ENCODE data around the gene FRS3.
"Not testable (repeated sequence)": the region's sequence is repeated elsewhere in the genome, so short reads cannot be mapped to it uniquely, and the experiment has no call there.

FRS3 gene

DNA sequence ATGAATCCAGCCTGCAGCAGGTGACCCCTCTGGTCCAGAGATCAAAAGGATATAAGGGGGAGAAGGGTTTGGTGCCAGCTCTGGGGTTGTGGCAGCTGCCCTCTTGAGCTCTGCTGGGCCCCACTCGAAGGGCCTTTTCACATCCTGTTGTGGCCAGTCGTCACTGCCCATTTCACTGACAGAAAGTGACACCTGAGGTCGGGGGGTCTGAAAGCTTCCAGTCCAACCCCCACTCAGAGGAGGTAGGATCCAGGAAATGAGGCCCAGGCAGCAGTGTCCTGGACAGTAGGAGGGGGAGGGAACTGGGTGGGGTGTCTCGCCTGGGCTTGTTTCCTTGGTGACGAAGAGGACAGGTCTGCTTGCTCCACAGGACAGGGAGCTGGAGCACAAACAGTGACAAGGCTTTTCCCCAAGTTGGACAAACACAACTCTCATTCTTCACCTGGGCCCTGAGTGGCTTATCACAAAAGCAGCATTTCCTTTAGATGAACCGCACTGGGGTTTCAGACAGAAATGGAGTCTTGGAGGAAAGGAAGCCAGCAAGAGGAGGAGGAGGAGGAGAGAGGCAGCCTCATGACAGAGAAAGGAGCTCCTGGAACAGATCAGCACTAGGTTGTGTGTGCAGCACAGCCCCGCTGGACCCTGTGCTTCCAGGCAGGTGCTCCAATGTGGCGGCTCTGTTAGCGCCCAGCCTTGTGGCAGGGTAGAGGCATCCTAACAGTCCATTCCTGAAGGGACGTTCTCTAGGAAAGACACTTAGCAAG lies 11.0 kb downstream of the FRS3 start:
- no peak for DNase-seq

DNA sequence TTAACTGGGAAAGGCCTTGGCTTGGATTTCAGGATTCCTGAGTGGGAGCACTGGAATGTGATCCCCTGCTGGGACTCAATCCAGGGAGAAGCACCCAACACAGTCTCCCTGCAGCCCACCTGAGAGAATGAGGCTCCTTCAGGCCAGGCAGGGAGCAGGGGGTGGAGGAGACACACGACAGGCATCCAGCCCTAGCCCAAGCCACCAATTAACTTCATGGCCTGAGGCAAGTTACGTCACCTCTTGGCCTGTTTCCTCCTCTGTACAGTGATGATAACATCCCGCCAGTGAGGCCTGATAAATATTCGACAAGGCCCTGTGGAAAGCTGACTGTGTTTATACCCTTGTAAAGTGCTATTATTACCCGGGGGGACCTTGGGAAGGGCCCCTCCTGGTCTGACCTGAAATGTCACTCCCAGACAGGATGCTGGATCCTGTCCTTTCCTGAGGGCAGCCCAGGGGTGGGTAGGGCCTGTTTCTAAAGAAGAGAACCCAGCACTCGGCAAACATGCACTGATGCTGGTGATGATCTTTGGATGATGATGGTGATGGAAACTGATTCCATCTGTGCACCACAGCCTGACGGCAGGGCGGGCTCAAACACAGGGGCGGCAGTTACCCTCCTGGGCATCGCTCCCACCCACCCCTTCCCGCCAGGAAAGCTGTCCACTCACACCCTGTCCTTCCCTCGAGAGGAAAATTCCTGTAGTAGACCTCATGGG lies 12.4 kb downstream of the FRS3 start:
- no peak for DNase-seq

DNA sequence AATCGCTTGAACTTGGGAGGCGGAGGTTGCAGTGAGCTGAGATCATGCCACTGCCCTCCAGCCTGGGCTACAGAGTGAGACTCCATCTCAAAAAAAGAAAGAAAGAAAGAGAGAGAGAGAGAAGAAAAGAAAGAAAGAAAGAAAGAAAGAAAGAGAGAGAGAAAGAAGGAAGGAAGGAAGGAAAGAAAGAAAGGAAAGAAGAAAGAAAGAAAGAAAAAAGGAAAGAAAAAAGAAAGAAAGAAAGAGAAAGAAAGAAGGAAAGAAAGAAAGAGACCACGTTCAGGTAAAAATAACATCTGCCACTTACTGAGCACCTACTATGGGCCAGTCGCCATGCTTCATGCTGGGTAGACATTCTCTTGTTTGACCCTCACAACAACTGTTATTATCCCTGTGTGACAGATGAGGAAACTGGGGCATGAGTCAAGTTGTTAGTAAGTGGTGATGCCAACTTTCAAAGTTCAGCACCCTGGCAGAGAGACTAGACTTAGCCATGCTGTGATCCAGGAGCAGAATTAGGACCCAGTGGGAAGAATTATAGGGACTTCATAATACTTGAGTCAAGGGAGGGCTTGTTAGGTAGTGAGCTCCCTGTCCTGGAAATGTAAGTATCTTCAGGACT lies 13.5 kb downstream of the FRS3 start:
- not testable (repeated sequence) for DNase-seq

DNA sequence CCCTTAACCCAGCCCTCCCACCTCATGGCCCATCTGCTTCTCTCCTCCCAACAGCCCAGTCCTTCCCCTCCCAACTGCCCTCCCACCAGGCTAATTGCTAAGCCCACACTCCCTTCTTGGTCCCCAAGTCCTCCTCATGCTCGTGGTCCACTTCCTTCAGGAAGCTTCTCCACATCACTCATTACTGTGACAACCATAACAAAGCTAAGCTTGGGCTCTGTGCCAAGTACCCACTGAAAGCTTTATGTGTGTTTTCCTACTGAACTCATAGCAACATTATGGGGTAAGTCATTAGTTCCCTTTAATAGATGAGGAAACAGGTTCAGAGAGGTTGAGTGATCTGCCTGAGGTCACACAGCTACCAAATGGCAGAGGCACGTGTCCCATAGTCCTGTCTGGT lies 16.2 kb downstream of the FRS3 start:
- no peak for DNase-seq

DNA sequence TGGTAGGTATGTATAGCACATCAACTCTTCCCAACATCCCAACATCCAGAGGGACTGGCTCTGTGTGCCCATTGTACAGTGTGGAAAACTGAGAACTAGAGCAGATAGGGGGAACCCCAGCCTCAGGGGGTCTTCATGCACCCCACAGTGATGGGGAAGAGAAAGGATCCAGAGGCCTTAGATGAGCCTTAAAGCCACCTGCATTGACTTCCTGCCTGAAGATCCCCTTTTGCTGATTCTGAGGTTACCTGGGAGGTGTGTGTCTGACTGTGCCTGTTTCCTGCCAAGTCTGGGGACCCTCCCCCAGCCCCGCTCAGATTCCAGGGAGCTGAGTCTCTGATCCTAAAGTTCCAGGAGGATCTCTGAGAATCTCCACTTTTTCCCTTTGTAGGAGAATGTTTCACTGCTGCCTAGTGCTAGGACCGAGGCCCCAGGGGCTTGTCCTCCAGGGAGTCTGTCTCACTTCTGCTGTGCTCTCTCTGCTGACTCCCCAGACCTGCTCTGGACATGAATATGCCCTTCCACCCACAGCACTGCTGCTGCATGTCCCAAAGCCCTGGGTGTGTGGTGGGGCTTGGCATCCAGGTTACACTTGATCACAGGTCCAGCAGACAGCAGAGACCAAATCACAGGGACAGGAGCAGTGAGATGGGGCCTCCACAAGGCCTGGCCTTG lies 19.7 kb downstream of the FRS3 start:
- no peak for DNase-seq

DNA sequence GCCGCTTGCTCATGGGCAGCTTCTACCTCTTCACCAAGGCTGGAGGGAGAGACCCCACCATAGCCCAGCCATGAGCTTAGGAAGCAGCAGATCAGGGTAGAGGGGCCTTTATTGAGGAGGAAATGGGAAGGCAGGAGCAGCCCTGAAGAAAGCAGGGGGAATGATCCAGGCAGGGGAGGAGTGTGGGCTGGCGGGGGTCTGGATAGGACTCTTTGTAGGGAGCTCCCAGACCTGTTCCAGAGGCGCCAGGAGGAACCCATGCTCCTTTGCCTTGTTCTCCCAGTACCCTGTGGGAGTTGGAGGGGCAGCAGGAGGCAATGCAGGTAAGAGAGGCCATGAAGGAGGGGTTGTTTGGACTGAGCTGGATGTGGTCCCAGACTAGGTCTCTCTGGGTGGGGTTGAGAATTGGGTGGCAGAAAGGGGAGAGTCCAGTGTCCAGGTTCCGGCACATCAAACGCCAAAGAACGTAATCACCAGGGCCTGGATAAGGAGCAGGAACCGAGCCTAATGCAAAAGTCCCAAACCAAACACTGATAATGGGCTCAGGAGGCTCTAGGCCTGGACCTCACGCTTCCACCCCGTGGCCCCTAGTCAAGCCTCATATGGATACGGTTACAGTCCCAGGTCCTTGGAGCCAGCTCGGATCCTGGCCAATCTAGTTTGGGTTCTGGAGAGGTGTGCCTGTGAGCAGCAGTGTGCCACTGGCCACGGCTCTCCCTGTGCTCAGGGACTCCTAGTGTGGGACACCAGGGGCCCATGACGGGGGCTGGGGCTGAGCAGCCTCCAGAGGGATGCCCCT lies 20.4 kb downstream of the FRS3 start:
- no peak for DNase-seq

DNA sequence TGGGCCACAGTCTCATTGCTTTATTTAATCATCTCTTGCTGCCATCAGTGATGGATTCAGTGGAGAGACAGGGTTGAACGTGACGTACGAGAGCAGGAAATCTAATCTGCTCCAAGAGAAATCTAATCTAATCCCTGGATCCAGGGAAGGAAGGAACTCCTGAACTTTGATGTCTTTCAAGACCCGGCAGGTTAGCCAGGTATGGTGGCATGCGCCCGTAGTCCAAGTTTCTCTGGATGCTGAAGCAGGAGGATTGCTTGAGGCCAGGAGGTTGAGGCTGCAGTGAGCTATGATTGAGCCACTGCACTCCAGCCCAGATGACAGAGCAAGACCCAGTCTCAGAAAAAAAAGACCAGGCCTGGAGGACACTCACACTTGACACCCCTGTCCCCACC lies 21.1 kb downstream of the FRS3 start:
- DNase-seq, result no peak

DNA sequence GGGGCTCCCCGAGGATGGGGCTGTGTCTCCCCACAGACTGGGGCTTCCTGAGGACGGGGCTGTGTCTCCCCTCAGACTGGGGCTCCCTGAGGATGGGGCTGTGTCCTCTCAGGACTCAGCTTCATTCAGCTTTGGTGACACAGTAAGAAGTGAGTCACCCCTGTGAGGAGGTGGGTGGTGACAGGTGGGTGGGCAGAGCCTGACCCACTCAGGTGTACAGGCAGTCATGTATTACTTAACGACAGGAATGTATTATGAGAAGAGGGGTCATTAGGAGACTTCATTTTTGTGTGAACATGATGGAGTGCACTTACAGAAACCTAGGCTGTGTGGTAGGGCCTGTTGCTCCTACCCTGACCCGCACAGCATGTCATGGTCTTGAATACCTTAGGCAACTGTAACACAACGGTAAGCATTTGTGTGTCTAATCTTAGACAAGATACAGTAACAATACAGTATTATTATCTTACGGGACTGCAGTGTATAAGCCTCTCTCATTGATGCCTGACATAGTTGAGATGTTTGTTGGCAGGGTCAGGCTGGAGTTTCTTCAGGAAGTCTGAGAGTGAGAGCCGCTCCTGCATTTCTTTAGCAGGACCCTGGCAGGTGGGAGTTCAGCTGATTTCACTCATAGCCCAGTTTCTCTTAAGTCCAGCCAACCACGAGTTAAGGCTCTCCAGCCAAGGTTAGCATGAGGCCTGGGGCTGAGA lies 21.6 kb downstream of the FRS3 start:
- no peak for DNase-seq

DNA sequence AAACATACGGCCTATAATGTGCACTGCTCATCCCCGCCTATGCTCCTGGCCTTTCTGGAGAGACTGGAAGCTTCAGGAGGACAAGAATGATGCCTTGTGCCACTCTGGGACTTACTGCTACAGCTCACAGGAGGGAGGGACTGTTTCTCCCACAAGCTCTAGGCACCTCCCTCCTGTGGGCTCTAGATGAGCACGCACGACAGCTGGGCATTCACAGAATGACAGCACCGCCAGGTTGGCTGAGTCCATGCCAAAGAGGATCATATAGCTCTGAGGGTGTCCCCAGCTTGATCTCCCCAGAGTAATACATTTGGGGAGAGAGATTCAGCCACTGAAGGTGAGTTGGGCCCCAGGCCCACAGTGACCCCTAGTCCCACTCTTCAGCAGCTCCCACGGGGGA lies 22.4 kb downstream of the FRS3 start:
- no peak for DNase-seq

DNA sequence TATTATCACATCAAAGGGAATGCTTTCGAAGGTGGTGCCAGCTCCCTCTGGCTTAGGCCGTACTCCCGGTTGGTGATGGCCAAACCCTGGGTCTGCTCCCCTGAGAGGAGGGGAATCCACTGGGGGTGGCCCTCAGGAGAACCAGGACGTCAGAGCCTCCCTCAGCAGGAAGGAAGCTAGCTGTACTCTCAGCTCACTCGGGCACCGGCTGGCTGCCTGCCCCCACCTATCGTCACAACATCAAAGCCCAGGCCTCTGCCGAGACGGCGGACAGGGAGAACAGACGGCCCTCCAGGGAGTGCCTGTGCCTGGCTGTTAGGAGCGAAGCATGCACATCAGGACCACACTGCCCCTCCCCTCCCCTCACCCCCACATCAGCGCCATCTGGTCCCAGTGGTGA lies 23.3 kb downstream of the FRS3 start:
- DNase-seq, result no peak

DNA sequence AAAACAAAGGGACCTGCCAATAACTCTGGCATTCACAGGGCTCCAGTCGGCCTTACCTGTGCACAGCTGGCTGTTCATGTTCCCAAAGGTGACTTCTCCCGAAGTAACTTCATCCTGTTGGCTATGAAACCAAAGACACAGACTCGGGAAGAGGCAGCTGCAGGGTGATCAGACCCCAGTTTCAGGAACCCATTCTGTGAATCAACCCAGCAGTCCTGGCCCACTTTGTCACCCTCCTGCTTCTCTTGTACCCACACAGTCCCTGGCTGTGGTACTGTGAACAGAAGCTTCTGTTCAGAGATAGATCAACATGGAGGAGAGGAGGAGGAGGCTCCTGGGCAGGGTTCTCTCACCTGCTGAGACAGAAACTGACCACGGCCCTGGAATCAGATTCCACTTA lies 23.8 kb downstream of the FRS3 start:
- DNase-seq, result no peak

DNA sequence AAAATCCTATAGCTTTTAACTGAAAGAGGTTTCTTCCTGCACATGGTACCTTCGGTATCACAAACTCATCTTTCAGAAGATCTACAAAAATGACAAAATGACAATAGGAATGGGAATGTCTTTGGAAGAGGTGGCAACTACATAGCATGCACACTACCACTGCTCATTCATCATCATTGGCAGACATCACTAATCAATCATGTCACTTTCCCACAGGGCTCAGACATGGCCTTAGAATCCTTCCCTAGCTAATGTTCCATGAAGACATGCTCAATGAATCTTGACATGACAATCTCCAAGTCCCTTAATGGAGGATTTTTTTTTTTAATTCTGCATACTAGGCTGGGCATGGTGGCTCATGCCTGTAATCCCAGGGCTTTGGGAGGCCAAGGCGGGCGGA lies 29.3 kb downstream of the FRS3 start:
- no peak for DNase-seq

DNA sequence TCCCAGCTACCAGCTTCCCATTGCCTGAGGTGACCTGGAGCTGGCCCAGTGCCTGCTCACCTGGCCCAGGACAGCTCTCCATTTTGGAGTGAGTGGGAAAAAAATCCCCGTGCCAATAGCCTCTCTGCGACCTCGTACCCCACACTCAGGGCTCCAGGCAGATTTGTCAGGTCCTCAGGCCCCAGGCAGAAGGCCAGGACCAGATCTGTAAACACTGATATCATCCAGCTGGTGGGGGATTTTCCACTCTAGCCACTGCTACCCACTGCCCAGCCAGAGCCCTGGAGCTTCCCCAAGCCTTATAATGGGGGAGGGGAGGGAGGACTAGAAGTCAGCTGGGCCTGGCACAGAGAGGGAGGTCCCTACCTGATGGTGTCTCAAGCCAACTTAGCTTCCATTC lies 31.2 kb downstream of the FRS3 start:
- no peak for DNase-seq

DNA sequence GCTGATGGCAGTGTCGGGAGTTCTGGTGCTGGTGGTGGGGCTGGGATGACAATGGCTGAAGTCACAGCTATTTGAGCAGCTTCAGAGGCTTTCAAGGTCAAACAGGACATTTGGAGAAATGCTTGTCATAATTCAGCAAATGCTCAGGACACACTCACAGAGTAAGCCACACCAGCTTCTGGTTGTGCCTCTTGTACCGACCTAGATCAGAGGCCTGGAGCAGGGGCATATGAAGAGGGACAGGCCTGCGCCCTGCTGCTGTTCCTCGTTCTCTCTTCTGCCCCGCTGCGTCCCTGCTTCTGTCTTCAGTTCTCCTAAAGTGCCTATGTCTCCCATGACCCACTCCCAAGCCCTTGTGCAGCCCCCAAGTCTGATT lies 31.6 kb downstream of the FRS3 start:
- no peak for DNase-seq

DNA sequence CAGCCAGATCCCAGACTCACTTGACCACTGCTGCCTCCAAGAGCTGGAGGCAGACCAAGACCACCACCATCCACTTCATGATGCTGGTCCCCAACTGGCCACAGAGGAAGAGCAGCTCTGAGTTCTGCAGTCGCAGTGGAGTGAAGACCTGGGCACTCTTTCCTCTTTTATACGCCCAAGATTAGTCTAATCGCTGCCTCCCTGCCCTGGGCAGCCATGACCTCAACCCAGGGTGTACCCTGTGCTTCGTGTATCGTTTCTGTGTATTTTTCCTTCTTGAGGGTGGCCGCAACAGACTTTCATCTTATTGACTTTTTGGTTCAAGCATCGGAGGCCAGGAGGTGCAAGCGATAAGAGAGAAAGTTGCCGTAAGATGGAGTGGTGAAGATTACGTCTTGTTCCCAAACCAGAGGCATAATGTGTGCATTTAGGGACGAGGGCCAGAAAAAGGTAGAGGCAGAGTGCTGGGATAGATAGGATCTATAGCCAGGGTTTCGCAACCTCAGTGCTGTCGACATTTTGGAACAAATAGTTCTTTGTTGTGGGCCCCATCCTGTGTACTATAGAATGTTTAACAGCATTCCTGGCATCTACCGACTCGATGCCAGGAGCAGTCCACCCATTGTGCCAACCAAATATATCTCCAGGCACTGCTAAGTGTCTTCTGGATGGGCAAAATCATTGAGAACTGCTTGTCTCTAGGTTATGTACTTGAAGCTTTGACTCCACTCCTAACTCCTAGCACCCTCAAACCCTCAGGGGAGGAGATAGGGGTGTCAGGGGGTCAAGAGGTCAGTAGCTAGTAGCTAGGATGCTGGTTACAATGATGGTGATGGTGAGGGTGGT lies 32.2 kb downstream of the FRS3 start, which contains the start of gene PGC:
TSS of gene PGC (minus strand) at position 142 of the 846 bp plus-strand sequence. CDS start at position 79, 63 bp downstream.
- DNase-seq, result no peak

DNA sequence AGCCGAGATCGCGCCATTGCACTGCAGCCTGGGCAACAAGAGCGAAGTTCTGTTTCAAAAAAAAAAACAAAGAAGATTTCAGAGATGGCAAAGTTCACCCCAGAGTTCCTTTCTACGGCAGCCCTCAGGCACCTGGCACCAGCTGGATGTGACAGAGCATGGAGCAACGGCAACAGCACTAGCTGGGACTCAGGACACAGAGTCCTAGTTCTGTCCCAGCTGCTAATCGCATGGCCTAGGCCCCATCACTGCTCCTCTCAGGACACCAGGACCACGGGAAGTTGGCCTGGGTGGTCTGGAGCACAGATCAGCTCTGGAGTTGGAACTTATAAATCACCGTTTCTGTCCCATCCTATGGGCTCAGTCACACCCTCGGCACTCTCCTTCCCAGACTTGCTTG lies 33.6 kb downstream of the FRS3 start:
- no peak for DNase-seq

DNA sequence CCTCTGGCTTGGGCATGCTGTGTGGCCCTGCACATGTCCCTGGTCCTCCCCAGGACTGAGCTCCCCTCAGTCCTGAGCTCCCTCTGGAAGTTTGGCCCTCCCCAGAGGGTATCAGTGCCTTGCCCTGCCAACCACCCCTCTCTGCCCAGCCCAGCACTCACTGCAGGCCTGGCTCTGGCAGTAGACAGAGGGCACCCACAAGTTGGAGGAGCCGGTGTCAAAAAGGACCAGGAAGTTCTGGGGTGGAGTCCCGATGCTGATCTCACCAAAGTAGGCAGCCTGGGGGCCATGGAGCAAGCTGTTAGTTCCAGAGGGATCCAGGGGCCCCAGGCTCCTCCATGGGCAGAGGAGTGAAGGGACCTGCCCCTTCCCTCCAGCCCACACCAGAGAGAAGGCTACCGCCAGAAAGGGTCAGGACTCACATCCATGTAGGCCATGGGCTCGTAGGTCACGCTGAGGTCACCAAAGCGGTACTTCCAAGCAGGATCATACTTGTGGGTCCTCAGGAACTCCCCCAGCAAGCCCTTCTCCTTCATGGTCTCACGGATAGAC lies 35.4 kb downstream of the FRS3 start:
- no peak for DNase-seq

DNA sequence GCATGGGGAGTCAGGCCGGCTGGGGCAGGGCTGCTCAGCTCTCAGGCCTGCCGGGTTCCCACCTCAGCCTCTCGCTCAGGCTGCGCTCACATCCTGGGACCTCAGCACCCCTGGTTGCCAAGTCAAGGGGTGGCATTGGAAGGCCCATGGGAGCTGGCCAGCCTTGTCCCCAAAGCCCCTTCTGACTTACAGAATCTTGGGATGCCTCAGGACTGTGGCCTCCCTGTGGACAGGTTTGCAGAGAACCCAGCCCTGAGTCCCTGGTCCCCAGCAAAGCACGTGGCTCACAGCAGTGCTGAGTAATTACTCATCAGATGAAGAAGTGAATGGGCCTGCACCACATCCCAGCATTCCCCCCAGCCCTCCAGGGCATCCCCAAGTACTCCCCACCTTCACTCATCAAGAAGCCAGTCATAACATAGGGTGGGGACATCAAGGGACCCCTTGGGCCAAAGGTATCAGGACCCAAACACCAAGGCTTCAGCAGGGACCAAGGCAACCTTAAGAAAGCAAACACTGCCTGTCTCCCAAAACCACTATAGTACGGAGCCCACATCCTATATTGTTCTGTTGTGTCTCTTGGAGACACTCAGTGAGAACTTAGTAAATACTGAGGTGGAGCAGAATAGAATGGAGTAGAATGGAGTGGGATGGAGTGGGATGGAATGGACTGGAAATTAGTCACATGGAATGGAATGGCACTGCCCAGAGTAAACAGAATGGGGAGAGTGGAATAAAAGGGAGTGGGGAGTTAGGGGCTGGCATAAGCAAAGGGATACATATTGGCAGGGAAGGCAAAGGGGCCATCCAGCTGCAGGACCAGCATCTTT lies 36.1 kb downstream of the FRS3 start:
- no peak for DNase-seq

DNA sequence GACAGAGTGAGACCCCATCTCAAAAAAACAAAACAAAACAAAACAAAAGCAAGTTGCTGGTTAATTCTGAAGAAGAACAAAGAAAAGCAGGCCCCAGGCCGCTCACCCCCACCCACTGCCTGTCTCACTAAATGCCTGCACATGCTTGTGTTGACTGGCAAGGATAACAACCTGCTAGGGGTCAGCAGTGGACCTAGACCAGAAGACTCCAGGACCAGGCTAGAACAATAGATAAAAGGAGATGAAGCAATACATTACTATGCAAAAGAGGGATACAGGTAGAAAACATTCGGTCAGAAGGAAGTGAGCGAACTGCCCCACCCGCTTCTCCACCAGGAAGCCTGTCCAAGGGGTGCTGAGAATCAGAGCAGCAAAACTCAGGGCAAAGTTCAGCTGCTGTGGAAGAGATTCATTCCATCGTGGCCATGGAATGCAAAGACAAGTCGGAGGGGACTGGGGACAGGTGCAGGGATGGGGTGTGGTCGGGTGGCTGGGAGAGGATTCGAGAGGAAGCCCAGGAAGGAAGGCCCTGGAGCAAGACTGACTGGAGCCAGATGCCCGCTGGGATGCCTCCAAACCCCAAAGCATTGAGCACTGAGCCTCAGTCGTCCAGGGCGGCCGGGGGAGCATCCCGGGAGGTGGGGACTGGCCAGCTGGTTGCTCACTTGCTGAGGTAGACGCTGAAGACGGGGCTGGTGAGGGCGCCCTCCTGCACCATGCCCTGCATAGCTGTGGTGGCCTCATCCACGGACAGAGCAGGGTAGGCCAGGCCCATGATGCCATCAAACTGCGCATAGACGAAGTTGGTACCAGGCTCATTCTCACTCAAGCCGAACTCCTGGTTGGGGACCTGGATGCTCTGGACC lies 37.8 kb downstream of the FRS3 start:
- no peak for DNase-seq
